Lung (tissue), 13 donors: ENCODE measurements around the gene ODF4. TPM values are rescaled to one million over a fixed set of nuclear protein-coding genes. Genes with fewer than 3 reads are reported as not detected.
"Not testable (repeated sequence)": the region's sequence is repeated elsewhere in the genome, so short reads cannot be mapped to it uniquely, and the experiment has no call there.

Source experiments
- ATAC-seq: fragments of 200-7000 bp; cut with Tn5 transposase; one replicate; pipeline ENCODE4 v1.9.1; 2020; ENCODE audit warnings: moderate number of reproducible peaks; ENCODE audit not compliant: insufficient read depth, low FRiP score
- DNase-seq, 3 donors: peaks; one replicate each; pipeline ENCODE4 v3.0.0-alpha.2; 2013 to 2017
- H3K27ac ChIP-seq, 2 donors: one replicate each; pipeline ENCODE4 v1.5.1; 2013; ENCODE audit warnings: mild to moderate bottlenecking in 2 of 2, moderate library complexity in 2 of 2, control low read depth in 1 of 2, inconsistent platforms in 1 of 2, low read depth in 1 of 2, low read length in 1 of 2
- H3K27me3 ChIP-seq, 3 donors: one replicate each; pipeline ENCODE4 v1.5.1; 2013; ENCODE audit warnings: low read length in 2 of 3; ENCODE audit not compliant: control insufficient read depth in 3 of 3, insufficient read depth in 3 of 3
- H3K36me3 ChIP-seq, 4 donors: one replicate each; pipeline ENCODE4 v1.5.1; 2013; ENCODE audit warnings: low read length in 4 of 4, mild to moderate bottlenecking in 1 of 4, moderate library complexity in 1 of 4; ENCODE audit not compliant: control insufficient read depth in 4 of 4, insufficient read depth in 4 of 4
- H3K4me1 ChIP-seq, 5 donors: one replicate each; pipeline ENCODE4 v1.5.1; 2013; ENCODE audit warnings: low read length in 5 of 5, mild to moderate bottlenecking in 2 of 5, moderate library complexity in 1 of 5; ENCODE audit not compliant: control insufficient read depth in 5 of 5, insufficient read depth in 5 of 5
- H3K4me3 ChIP-seq: one replicate; pipeline ENCODE4 v1.5.1; 2013; ENCODE audit warnings: mild to moderate bottlenecking, control low read depth, moderate library complexity
- H3K9ac ChIP-seq, 2 donors: one replicate each; pipeline ENCODE4 v1.5.1; 2013; ENCODE audit warnings: low read length in 2 of 2, control low read depth in 1 of 2; ENCODE audit not compliant: insufficient read depth in 1 of 2
- H3K9me3 ChIP-seq, 4 donors: one replicate each; pipeline ENCODE4 v1.5.1; 2013; ENCODE audit warnings: low read length in 3 of 4, mild to moderate bottlenecking in 1 of 4, moderate library complexity in 1 of 4; ENCODE audit not compliant: control insufficient read depth in 4 of 4, insufficient read depth in 3 of 4
- CTCF ChIP-seq: IDR thresholded peaks from 2 replicates; pipeline ENCODE4 v1.5.1; 2012; ENCODE audit warnings: mild to moderate bottlenecking; ENCODE audit errors: control extremely low read depth, extremely low read depth
- WGBS, 2 donors: extraction: QIAGEN DNeasy Blood & Tissue Kit; methylation state at CpG; one replicate each; pipeline ENCODE4 v1.1.7; 2013; 5-methylcytosine and 5-hydroxymethylcytosine counted together
- polyA plus RNA-seq, 2 donors: library from polyadenylated mRNA; stranded (reverse); fragments of 200-250 nt; gene quantifications; one replicate each; pipeline ENCODE4 v1.2.1, GENCODE V29; 2013
- small RNA-seq: library from RNA; depleted of rRNA; stranded (forward); fragments of <200 nt; gene quantifications from one replicate; pipeline ENCODE3, GENCODE V24; 2014; ENCODE audit warnings: low replicate concordance
- total RNA-seq, 2 donors: library from RNA; depleted of rRNA in 1 of 2; stranded (reverse); fragments of >200 nt in 1 of 2; gene quantifications; one replicate each; pipeline ENCODE4 v1.2.1, GENCODE V29; 2014 to 2021
- donor health status: control.
- donor health status: control.
- donor health status: Bipolar disorder and iron deficiency.
- donor health status: healthy.
- donor health status: DM: yes; HTN: yes; CAD: no.

The ODF4 gene
- total and polyA plus RNA-seq, 4 donors = not detected

- no peak for ATAC-seq
- H3K4me1 ChIP-seq = peaks cover 0 to 3% (median 0%) of the 10 kb centered on the region in 5 donors
- H3K4me3 ChIP-seq = no peak overlapping the region
- DNase-seq = no peak
- no peak overlapping the region for H3K27ac ChIP-seq
- H3K9me3 ChIP-seq = peaks cover 0 to 4% (median 0%) of the 10 kb centered on the region in 4 donors
- H3K27me3 ChIP-seq = peaks cover 0 to 11% (median 11%) of the 10 kb centered on the region in 3 donors
- WGBS, 2 donors = 87 to 93% methylated on average over 37 to 46 of the region's 46 CpGs
- no peaks in the 10 kb centered on the region for H3K36me3 ChIP-seq
- TF ChIP-seq CTCF = no peak
- no peak overlapping the region for H3K9ac ChIP-seq
Observed at GRCh38 chr17:8392674-8393469, 53.2 kb downstream of the ODF4 start.

GRCh38 chr17:8393470-8394231 lies 54.0 kb downstream of the ODF4 start:
- 53 to 59% methylated on average over 8 of the region's 8 CpGs for whole genome bisulfite sequencing, 2 donors
- DNase-seq = no peak
- H3K4me1 ChIP-seq = peaks cover 0 to 3% (median 0%) of the 10 kb centered on the region in 5 donors
- H3K36me3 ChIP-seq = no peaks in the 10 kb centered on the region
- H3K9ac ChIP-seq = no peak overlapping the region
- H3K27ac ChIP-seq = peak overlapping the region in 1 of 2 donors; percentile 20
- no peak overlapping the region for H3K4me3 ChIP-seq
- no peak for TF ChIP-seq CTCF
- H3K27me3 ChIP-seq = peaks cover 0 to 13% (median 11%) of the 10 kb centered on the region in 3 donors
- peaks cover 0 to 4% (median 0%) of the 10 kb centered on the region in 4 donors for H3K9me3 ChIP-seq
- ATAC-seq = no peak

GRCh38 chr17:8394497-8394896 lies 54.9 kb downstream of the ODF4 start:
- not testable (repeated sequence) for H3K4me1 ChIP-seq, H3K9me3 ChIP-seq, H3K4me3 ChIP-seq, DNase-seq, H3K9ac ChIP-seq, ATAC-seq, H3K36me3 ChIP-seq, H3K27ac ChIP-seq
- 87 to 93% methylated on average over 9 of the region's 9 CpGs for WGBS, 2 donors
- H3K27me3 ChIP-seq = peaks cover 0 to 13% (median 11%) of the 10 kb centered on the region in 3 donors

Small RNA genes within 50 kb of the gene (small RNA-seq; reads per million reads assigned to genes)
- not detected for gene RF00265

Other genes with a start within 250 kb of the ODF4 start
- gene ALOXE3, start 221.3 kb upstream of the ODF4 start, total RNA-seq = under 1 TPM in 1 of 2 donors, not detected in 1; 0.12 TPM
- gene ALOXE3, start 221.3 kb upstream of the ODF4 start, polyA plus RNA-seq = under 1 TPM; 0.28 to 0.68 TPM
- gene HES7, start 215.7 kb upstream of the ODF4 start, total RNA-seq = under 1 TPM in 1 of 2 donors, not detected in 1; 0.55 TPM
- gene HES7, start 215.7 kb upstream of the ODF4 start, polyA plus RNA-seq = under 1 TPM; 0.22 to 0.28 TPM
- gene PER1, start 187.4 kb upstream of the ODF4 start, total RNA-seq = 100 to 1,000 TPM; 132 to 238 TPM
- gene PER1, start 187.4 kb upstream of the ODF4 start, polyA plus RNA-seq = 100 to 1,000 TPM in 1 of 2 donors, 10 to 100 TPM in 1; 93.5 to 126 TPM
- gene VAMP2, start 176.9 kb upstream of the ODF4 start, total RNA-seq = 10 to 100 TPM; 33.9 to 76.2 TPM
- gene VAMP2, start 176.9 kb upstream of the ODF4 start, polyA plus RNA-seq = 10 to 100 TPM; 45.4 to 46.2 TPM
- 10 to 100 TPM; 24.4 to 33.1 TPM for gene TMEM107, start 163.5 kb upstream of the ODF4 start, total RNA-seq
- gene TMEM107, start 163.5 kb upstream of the ODF4 start, polyA plus RNA-seq = 10 to 100 TPM; 13.2 to 19.0 TPM
- gene BORCS6, start 149.7 kb upstream of the ODF4 start, total RNA-seq = 10 to 100 TPM in 1 of 2 donors, 1 to 10 TPM in 1; 5.3 to 10.8 TPM
- 10 to 100 TPM in 1 of 2 donors, 1 to 10 TPM in 1; 5.6 to 10.5 TPM for gene BORCS6, start 149.7 kb upstream of the ODF4 start, polyA plus RNA-seq
- 1 to 10 TPM; 2.1 to 3.9 TPM for gene AURKB, start 129.3 kb upstream of the ODF4 start, total RNA-seq
- 1 to 10 TPM; 3.6 to 5.7 TPM for gene AURKB, start 129.3 kb upstream of the ODF4 start, polyA plus RNA-seq
- 10 to 100 TPM; 27.7 to 45.3 TPM for gene CTC1, start 91.8 kb upstream of the ODF4 start, total RNA-seq
- gene CTC1, start 91.8 kb upstream of the ODF4 start, polyA plus RNA-seq = 10 to 100 TPM; 19.1 to 26.5 TPM
- 10 to 100 TPM; 20.1 to 47.6 TPM for gene PFAS, start 90.6 kb upstream of the ODF4 start, total RNA-seq
- gene PFAS, start 90.6 kb upstream of the ODF4 start, polyA plus RNA-seq = 10 to 100 TPM; 14.0 to 15.3 TPM
- gene RANGRF, start 51.2 kb upstream of the ODF4 start, total RNA-seq = 10 to 100 TPM; 15.5 to 31.6 TPM
- 10 to 100 TPM; 39.1 to 60.1 TPM for gene RANGRF, start 51.2 kb upstream of the ODF4 start, polyA plus RNA-seq
- 10 to 100 TPM in 1 of 2 donors, 1 to 10 TPM in 1; 1.2 to 11.7 TPM for gene SLC25A35, start 44.4 kb upstream of the ODF4 start, total RNA-seq
- gene SLC25A35, start 44.4 kb upstream of the ODF4 start, polyA plus RNA-seq = 1 to 10 TPM; 5.5 to 9.4 TPM
- 10 to 100 TPM; 29.7 to 30.8 TPM for gene ARHGEF15, start 29.6 kb upstream of the ODF4 start, total RNA-seq
- 10 to 100 TPM; 10.1 to 17.2 TPM for gene ARHGEF15, start 29.6 kb upstream of the ODF4 start, polyA plus RNA-seq
- gene RPL26, start 43.4 kb downstream of the ODF4 start, total RNA-seq = 1,000 to 10,000 TPM; 1,016 to 2,549 TPM
- gene RPL26, start 43.4 kb downstream of the ODF4 start, polyA plus RNA-seq = 1,000 to 10,000 TPM; 2,664 to 2,820 TPM
- gene RNF222, start 58.0 kb downstream of the ODF4 start, total RNA-seq = not detected
- not detected for gene RNF222, start 58.0 kb downstream of the ODF4 start, polyA plus RNA-seq
- gene NDEL1, start 96.0 kb downstream of the ODF4 start, total RNA-seq = 100 to 1,000 TPM in 1 of 2 donors, 10 to 100 TPM in 1; 58.5 to 101 TPM
- 10 to 100 TPM; 25.2 to 52.4 TPM for gene NDEL1, start 96.0 kb downstream of the ODF4 start, polyA plus RNA-seq